HG02588 (cell line): ENCODE data around the gene NUTM2A.
"Not testable (repeated sequence)": the region's sequence is repeated elsewhere in the genome, so short reads cannot be mapped to it uniquely, and the experiment has no call there.

Experiments used
- ATAC-seq: cut with Tn5 transposase; IDR thresholded peaks from one replicate; pipeline ENCODE4 v1.9.1; 2021; ENCODE audit warnings: mild to moderate bottlenecking, moderate library complexity; ENCODE audit not compliant: unreplicated experiment

Gene NUTM2A

GRCh38 chr10:87242192-87242591 is 16.9 kb downstream of the NUTM2A start:
- not testable (repeated sequence) for ATAC-seq

- ATAC-seq, result not testable (repeated sequence)
Measured at GRCh38 chr10:87247335-87247734, 22.1 kb downstream of the NUTM2A start.

GRCh38 chr10:87248818-87249353 is 23.6 kb downstream of the NUTM2A start:
- ATAC-seq, result not testable (repeated sequence)

- ATAC-seq, result not testable (repeated sequence)
Measured at GRCh38 chr10:87280749-87281392, 55.6 kb downstream of the NUTM2A start.
